Activated CD8-positive, alpha-beta T cell treated with anti-CD3 and anti-CD28 coated beads, Interleukin-2, amount 10 ng/mL, durations not matched to agents 7 days and 5 days (primary cell): ENCODE measurements around the gene DCAF11. TPM values are rescaled to one million over a fixed set of nuclear protein-coding genes. Genes with fewer than 3 reads are reported as not detected.

Experiments used
- ATAC-seq: fragments of 150-1000 bp; cut with Tn5 transposase; one replicate; pipeline ENCODE4 v1.10.0; 2021; ENCODE audit warnings: moderate library complexity
- CTCF ChIA-PET: fragments of 350-600 bp; sonication (Branson Sonifier 250); formaldehyde crosslinking; loops from one replicate; lab custom pipeline; 2021; ENCODE audit warnings: antibody characterized with exemption; lab: Charles Lee
- POLR2A ChIA-PET: fragments of 350-600 bp; sonication (Branson Sonifier 250); formaldehyde crosslinking; loops from one replicate; lab custom pipeline; 2021; ENCODE audit warnings: antibody characterized with exemption; lab: Charles Lee
- DNase-seq: peaks from one replicate; pipeline ENCODE4 v3.0.0-alpha.2; 2020
- H3K27ac Mint-ChIP-seq: one replicate; pipeline ENCODE4 v1.8.0; 2021; ENCODE audit warnings: mild to moderate bottlenecking, mixed read lengths
- H3K27me3 Mint-ChIP-seq: one replicate; pipeline ENCODE4 v1.8.0; 2021; ENCODE audit warnings: low read depth, mixed read lengths
- H3K36me3 Mint-ChIP-seq: one replicate; pipeline ENCODE4 v1.8.0; 2021; ENCODE audit warnings: low read depth, mixed read lengths
- H3K4me1 Mint-ChIP-seq: one replicate; pipeline ENCODE4 v1.8.0; 2021; ENCODE audit warnings: low read depth, mixed read lengths
- H3K4me3 Mint-ChIP-seq: one replicate; pipeline ENCODE4 v1.8.0; 2021; ENCODE audit warnings: mild to moderate bottlenecking, mixed read lengths
- H3K9me3 Mint-ChIP-seq: one replicate; pipeline ENCODE4 v1.8.0; 2022; ENCODE audit warnings: mixed read lengths; ENCODE audit not compliant: insufficient read depth
- total RNA-seq, 2 experiments: library from RNA; stranded (reverse); gene quantifications; one replicate each; pipeline ENCODE4 v1.2.3, GENCODE V29; 2021

The DCAF11 gene
- total RNA-seq, 2 experiments from 2014 or later = 101 to 107 TPM

- ChIA-PET POLR2A (interaction anchor here (1.0 to 8.7 kb wide), 7 partner anchors 8 to 28 kb away, joined by 3 to 119 read pairs (median 5); partner anchors contain the start of genes DCAF11, EMC9, IRF9 and NRL), CTCF (interaction anchor here (0.7 to 2.3 kb wide), 6 partner anchors 8 to 75 kb away, joined by 3 to 9 read pairs (median 4); partner anchors contain the start of gene EMC9)
- Mint-ChIP-seq H3K4me3 (no peak overlapping the region), H3K9me3 (no peaks in the 10 kb centered on the region), H3K36me3 (peaks cover 18% of the 10 kb centered on the region), H3K27me3 (no peaks in the 10 kb centered on the region), H3K27ac (peak overlapping the region; percentile 83), H3K4me1 (peaks cover 41% of the 10 kb centered on the region)
- DNase-seq (no peak), ATAC-seq (no peak)
These were observed 18.4 kb downstream of the DCAF11 start for GRCh38 chr14:24132976-24133375.

GRCh38 chr14:24133735-24134134, 19.2 kb downstream of the DCAF11 start:
- Mint-ChIP-seq H3K4me3 (no peak overlapping the region), H3K27ac (no peak overlapping the region), H3K9me3 (no peaks in the 10 kb centered on the region), H3K4me1 (peaks cover 46% of the 10 kb centered on the region), H3K27me3 (no peaks in the 10 kb centered on the region), H3K36me3 (peaks cover 25% of the 10 kb centered on the region)
- ChIA-PET CTCF (interaction anchor here (0.9 to 2.3 kb wide), 5 partner anchors 17 to 28 kb away, joined by 3 to 9 read pairs (median 3); partner anchors contain the start of genes DCAF11, IRF9 and NRL), POLR2A (interaction anchor here (1.4 to 8.7 kb wide), 4 partner anchors 8 to 27 kb away, joined by 3 to 119 read pairs (median 12); partner anchors contain the start of genes DCAF11, EMC9, IRF9 and NRL)
- DNase-seq (no peak), ATAC-seq (no peak)

GRCh38 chr14:24135584-24135833, 20.9 kb downstream of the DCAF11 start:
- DNase-seq (peak; percentile 36), ATAC-seq (peak; percentile 3)
- Mint-ChIP-seq H3K36me3 (peaks cover 42% of the 10 kb centered on the region), H3K27ac (peak overlapping the region; percentile 86), H3K27me3 (no peaks in the 10 kb centered on the region), H3K4me3 (peak overlapping the region; percentile 86), H3K4me1 (peaks cover 58% of the 10 kb centered on the region), H3K9me3 (no peaks in the 10 kb centered on the region)
- ChIA-PET POLR2A (interaction anchor here (0.6 to 8.7 kb wide), 11 partner anchors 9 to 175 kb away, joined by 3 to 119 read pairs (median 6); partner anchors contain the start of genes CHMP4A, DCAF11, IPO4 and IRF9), CTCF (interaction anchor here (0.6 to 5.2 kb wide), 8 partner anchors 12 to 77 kb away, joined by 3 to 43 read pairs (median 8); partner anchors contain the start of genes DCAF11, IRF9, NRL and PSME2)

- ChIA-PET POLR2A (interaction anchor here (0.5 to 8.7 kb wide), 17 partner anchors 9 to 174 kb away, joined by 3 to 119 read pairs (median 5); partner anchors contain the start of genes CARMIL3, CHMP4A, DCAF11 and IPO4), CTCF (interaction anchor here (0.6 to 5.2 kb wide), 10 partner anchors 9 to 175 kb away, joined by 3 to 43 read pairs (median 5); partner anchors contain the start of genes DCAF11, IRF9, LTB4R and NRL)
These were observed 21.5 kb downstream of the DCAF11 start, which contains the start of gene PSME1 for GRCh38 chr14:24135834-24136683. Gene PSME1 (plus strand): TSS chr14:24136194. CDS start chr14:24136263, 69 bp downstream.

GRCh38 chr14:24136684-24137528, 22.3 kb downstream of the DCAF11 start:
- POLR2A ChIA-PET = interaction anchor here (0.6 to 8.7 kb wide), 12 partner anchors 10 to 85 kb away, joined by 3 to 119 read pairs (median 6); partner anchors contain the start of genes CARMIL3, CHMP4A, DCAF11 and IPO4
- no peak for ATAC-seq

More at GRCh38 chr14:24135834-24136683, 21.5 kb downstream of the DCAF11 start, which contains the start of gene PSME1:
- Mint-ChIP-seq H3K4me3 (peak within 1 kb of the TSS; percentile 86), H3K27ac (peak within 1 kb of the TSS; percentile 91), H3K9me3 (no peaks in the 10 kb centered on the region), H3K27me3 (no peaks in the 10 kb centered on the region), H3K4me1 (peaks cover 54% of the 10 kb centered on the region), H3K36me3 (peaks cover 47% of the 10 kb centered on the region)
- ATAC-seq (peak; percentile 91), DNase-seq (peak; percentile 95)

GRCh38 chr14:24137529-24138395, 23.2 kb downstream of the DCAF11 start:
- Mint-ChIP-seq H3K36me3 (peaks cover 56% of the 10 kb centered on the region), H3K27me3 (no peaks in the 10 kb centered on the region), H3K9me3 (no peaks in the 10 kb centered on the region), H3K4me3 (peak overlapping the region; percentile 86), H3K27ac (peak overlapping the region; percentile 91), H3K4me1 (peaks cover 49% of the 10 kb centered on the region)
- DNase-seq (no peak), ATAC-seq (no peak)
- POLR2A ChIA-PET = interaction anchor here (0.6 to 8.7 kb wide), 7 partner anchors 9 to 73 kb away, joined by 3 to 119 read pairs (median 7); partner anchors contain the start of genes DCAF11, IRF9, NRL and PSME2
- CTCF ChIA-PET = interaction anchor here (0.7 to 5.2 kb wide), 6 partner anchors 9 to 170 kb away, joined by 3 to 43 read pairs (median 16); partner anchors contain the start of genes DCAF11, IRF9, NRL and PSME2

More at GRCh38 chr14:24136684-24137528, 22.3 kb downstream of the DCAF11 start:
- Mint-ChIP-seq H3K36me3 (peaks cover 52% of the 10 kb centered on the region), H3K9me3 (no peaks in the 10 kb centered on the region), H3K27me3 (no peaks in the 10 kb centered on the region), H3K4me1 (peaks cover 51% of the 10 kb centered on the region), H3K27ac (peak overlapping the region; percentile 91), H3K4me3 (peak overlapping the region; percentile 86)
- CTCF ChIA-PET = interaction anchor here (0.7 to 5.2 kb wide), 8 partner anchors 10 to 174 kb away, joined by 3 to 43 read pairs (median 6); partner anchors contain the start of genes DCAF11, IRF9, LTB4R and NRL
- DNase-seq = peak; percentile 32

GRCh38 chr14:24138396-24139271, 24.1 kb downstream of the DCAF11 start:
- peaks cover 54% of the 10 kb centered on the region for H3K4me1 Mint-ChIP-seq
- H3K9me3 Mint-ChIP-seq = no peaks in the 10 kb centered on the region
- peak overlapping the region; percentile 97 for H3K4me3 Mint-ChIP-seq
- ChIA-PET CTCF (interaction anchor here (1.5 to 5.2 kb wide), 5 partner anchors 22 to 30 kb away, joined by 3 to 43 read pairs (median 8); partner anchors contain the start of genes DCAF11, IRF9 and NRL), POLR2A (interaction anchor here (0.5 to 8.7 kb wide), 5 partner anchors 8 to 44 kb away, joined by 3 to 119 read pairs (median 56); partner anchors contain the start of genes DCAF11, IRF9, NRL and PSME2)
- no peaks in the 10 kb centered on the region for H3K27me3 Mint-ChIP-seq
- peak overlapping the region; percentile 68 for H3K27ac Mint-ChIP-seq
- peaks cover 63% of the 10 kb centered on the region for H3K36me3 Mint-ChIP-seq
- ATAC-seq = no peak
- DNase-seq = no peak

GRCh38 chr14:24139272-24139934, 24.8 kb downstream of the DCAF11 start:
- H3K9me3 Mint-ChIP-seq = no peaks in the 10 kb centered on the region
- DNase-seq (peak; percentile 49), ATAC-seq (no peak)
- peak overlapping the region; percentile 97 for H3K4me3 Mint-ChIP-seq
- H3K36me3 Mint-ChIP-seq = peaks cover 69% of the 10 kb centered on the region
- H3K4me1 Mint-ChIP-seq = peaks cover 62% of the 10 kb centered on the region
- H3K27ac Mint-ChIP-seq = peak overlapping the region; percentile 68
- no peaks in the 10 kb centered on the region for H3K27me3 Mint-ChIP-seq
- ChIA-PET CTCF (interaction anchor here (1.5 to 5.2 kb wide), 3 partner anchors 21 to 30 kb away, joined by 3 to 37 read pairs (median 4); partner anchors contain the start of gene IRF9), POLR2A (interaction anchor here (2.5 to 4.0 kb wide), 3 partner anchors 8 to 25 kb away, joined by 32 to 56 read pairs (median 48); partner anchors contain the start of genes DCAF11, IRF9, NRL and PSME2)
